Testis (tissue), 3 donors: Measurements from ENCODE around the gene TAB2. TPM values are rescaled to one million over a fixed set of nuclear protein-coding genes. Genes with fewer than 3 reads are reported as not detected.

Source experiments
- DNase-seq: peaks from one replicate; pipeline ENCODE4 v3.0.0-alpha.2; 2019
- H3K27ac ChIP-seq, 2 donors: fragments of 200-600 bp; sonication (generic); one replicate each; pipeline ENCODE4 v1.5.1; 2019
- H3K27me3 ChIP-seq: fragments of 200-600 bp; sonication (generic); one replicate; pipeline ENCODE4 v1.5.1; 2019
- H3K36me3 ChIP-seq: fragments of 200-600 bp; sonication (generic); one replicate; pipeline ENCODE4 v1.5.1; 2017; ENCODE audit warnings: low read depth; ENCODE audit errors: missing control alignments
- H3K4me1 ChIP-seq: fragments of 200-600 bp; sonication (generic); one replicate; pipeline ENCODE4 v1.5.1; 2019
- H3K4me3 ChIP-seq, 2 donors: fragments of 200-600 bp; sonication (generic); one replicate each; pipeline ENCODE4 v1.5.1; 2017 to 2019
- H3K9me3 ChIP-seq: fragments of 200-600 bp; sonication (generic); one replicate; pipeline ENCODE4 v1.5.1; 2017
- POLR2A ChIP-seq: fragments of 450-650 bp; IDR thresholded peaks from one replicate; pipeline ENCODE4 v1.6.1; 2017; ENCODE audit warnings: antibody characterized with exemption, mild to moderate bottlenecking, moderate library complexity
- WGBS, 2 donors: methylation state at CpG; one replicate each; pipeline ENCODE4 v1.1.5; 2018; 5-methylcytosine and 5-hydroxymethylcytosine counted together
- intact Hi-C: fragments of 100-400 bp; cut with DNase I; formaldehyde crosslinking; loops from one replicate; pipeline ENCODE4 v1.15.1; 2023; ENCODE audit warnings: low total_unique reads
- polyA plus RNA-seq: library from polyadenylated mRNA; stranded (reverse); fragments of 350-450 nt; fragmentation: Illumina TruSeq; extraction: RNeasy Lipid Tissue Mini Kit (QIAGEN cat#74804); gene quantifications from one replicate; pipeline ENCODE4 v1.2.3, GENCODE V29; 2014; ENCODE audit warnings: low read depth, low replicate concordance; ENCODE audit not compliant: insufficient read depth
- total RNA-seq, 2 donors: library from RNA; depleted of rRNA; stranded (reverse); fragments of >200 nt; gene quantifications; one replicate each; pipeline ENCODE4 v1.2.3, GENCODE V29; 2016
- TF ChIP-seq, protein P1 (sequence below), 3 experiments: fragments of 450-650 bp in 2 of 3; fragments of 200-600 bp in 1 of 3; sonication (generic) in 1 of 3; IDR thresholded peaks; one replicate each; pipeline ENCODE4 v1.5.1; 2016 to 2019; ENCODE audit warnings: antibody characterized with exemption in 3 of 3, mild to moderate bottlenecking in 2 of 3, moderate library complexity in 1 of 3

Gene TAB2
- total and polyA plus RNA-seq, 3 donors from 2014 or later: 45.1 to 84.7 (median 61.0) TPM

DNA sequence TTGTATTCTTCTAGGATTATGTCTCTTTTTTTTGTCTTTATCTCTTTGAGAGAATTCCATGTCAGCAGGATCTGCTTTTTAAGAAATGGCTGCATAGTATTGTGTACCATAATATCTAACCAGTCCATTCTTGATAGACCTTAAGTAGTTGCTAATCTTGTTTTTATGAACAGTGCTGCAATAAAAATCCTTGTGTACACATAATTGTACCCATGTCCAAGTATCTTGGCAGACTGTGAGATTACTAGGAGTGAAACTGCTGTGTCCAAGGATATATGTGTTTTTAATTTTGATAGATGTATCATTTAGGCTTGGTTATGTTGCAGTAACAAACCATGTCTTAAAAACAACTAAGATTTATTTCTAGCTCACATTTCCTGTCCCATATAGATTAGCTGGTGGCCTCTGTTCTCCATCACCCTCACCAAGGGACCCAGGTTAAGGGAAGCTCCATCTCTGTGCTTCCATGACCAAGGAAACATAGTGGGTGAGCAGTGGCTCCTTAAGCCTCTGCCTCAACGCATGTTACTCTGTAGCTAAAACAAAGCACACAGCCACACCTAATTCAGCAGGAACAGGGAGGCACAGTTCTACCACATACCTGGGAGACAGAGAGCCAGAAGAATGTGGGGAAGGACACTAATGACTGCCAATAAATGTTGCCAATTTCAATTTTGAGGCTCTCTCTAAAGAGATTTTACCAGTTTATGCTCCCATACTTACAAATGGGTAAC is 70.4 kb downstream of the TAB2 start:
- no peak for DNase-seq
- H3K36me3 ChIP-seq: no peaks in the 10 kb centered on the region
- no peaks in the 10 kb centered on the region for H3K4me1 ChIP-seq
- no peak overlapping the region for H3K27ac ChIP-seq
- H3K4me3 ChIP-seq: no peak overlapping the region
- no peaks in the 10 kb centered on the region for H3K9me3 ChIP-seq
- TF ChIP-seq POLR2A: no peak
- TF ChIP-seq, protein P1, sequence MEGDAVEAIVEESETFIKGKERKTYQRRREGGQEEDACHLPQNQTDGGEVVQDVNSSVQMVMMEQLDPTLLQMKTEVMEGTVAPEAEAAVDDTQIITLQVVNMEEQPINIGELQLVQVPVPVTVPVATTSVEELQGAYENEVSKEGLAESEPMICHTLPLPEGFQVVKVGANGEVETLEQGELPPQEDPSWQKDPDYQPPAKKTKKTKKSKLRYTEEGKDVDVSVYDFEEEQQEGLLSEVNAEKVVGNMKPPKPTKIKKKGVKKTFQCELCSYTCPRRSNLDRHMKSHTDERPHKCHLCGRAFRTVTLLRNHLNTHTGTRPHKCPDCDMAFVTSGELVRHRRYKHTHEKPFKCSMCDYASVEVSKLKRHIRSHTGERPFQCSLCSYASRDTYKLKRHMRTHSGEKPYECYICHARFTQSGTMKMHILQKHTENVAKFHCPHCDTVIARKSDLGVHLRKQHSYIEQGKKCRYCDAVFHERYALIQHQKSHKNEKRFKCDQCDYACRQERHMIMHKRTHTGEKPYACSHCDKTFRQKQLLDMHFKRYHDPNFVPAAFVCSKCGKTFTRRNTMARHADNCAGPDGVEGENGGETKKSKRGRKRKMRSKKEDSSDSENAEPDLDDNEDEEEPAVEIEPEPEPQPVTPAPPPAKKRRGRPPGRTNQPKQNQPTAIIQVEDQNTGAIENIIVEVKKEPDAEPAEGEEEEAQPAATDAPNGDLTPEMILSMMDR (IDR thresholded peaks at IDR 0.05): no peak
- intact Hi-C loops: no loop called here
- WGBS, 2 donors: 77 to 86% methylated on average over 1 of the region's 1 CpG
- no peaks in the 10 kb centered on the region for H3K27me3 ChIP-seq

DNA sequence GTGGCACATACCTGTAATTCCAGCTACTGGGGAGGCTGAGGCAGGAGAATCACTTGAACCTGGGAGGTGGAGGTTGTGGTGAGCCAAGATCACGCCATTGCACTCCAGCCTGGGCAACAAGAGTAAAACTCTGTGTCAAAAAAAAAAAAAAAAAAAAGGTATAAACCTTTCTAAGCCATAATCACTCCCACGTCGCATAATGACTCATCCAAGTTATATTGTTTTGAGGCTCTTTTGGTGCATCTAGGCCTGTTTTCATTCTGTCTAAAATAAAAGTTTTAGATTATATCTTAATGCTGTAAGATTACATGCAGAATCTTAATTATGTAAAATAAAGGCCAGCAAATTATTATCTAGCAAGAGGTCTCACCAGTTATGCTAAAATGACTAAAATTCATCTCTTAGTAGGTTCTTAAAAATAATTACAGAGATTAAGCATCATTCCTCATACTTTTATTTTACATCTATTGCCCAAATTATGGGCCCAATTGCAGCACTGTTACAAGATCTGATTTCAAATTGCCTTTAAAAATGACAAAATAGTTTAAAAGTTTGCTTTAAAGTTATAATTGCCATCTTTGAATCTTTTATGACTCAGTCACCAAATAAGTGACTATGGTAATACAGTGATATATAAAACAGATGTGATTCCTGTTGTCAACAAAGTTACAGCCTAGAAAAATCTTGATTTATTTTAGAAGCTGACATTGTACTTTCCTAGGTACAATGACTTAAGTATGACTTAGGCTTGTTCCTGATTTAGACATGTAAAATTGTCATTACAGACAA is 72.2 kb downstream of the TAB2 start:
- Histone ChIP-seq H3K9me3 (no peaks in the 10 kb centered on the region), H3K4me1 (no peaks in the 10 kb centered on the region), H3K27me3 (no peaks in the 10 kb centered on the region), H3K36me3 (no peaks in the 10 kb centered on the region), H3K27ac (no peak overlapping the region), H3K4me3 (no peak overlapping the region)
- 95 to 99% methylated on average over 3 of the region's 3 CpGs for WGBS, 2 donors
- DNase-seq: no peak
- TF ChIP-seq POLR2A: no peak
- TF ChIP-seq, protein P1 (IDR thresholded peaks at IDR 0.05): no peak
- intact Hi-C loops: no loop called here

DNA sequence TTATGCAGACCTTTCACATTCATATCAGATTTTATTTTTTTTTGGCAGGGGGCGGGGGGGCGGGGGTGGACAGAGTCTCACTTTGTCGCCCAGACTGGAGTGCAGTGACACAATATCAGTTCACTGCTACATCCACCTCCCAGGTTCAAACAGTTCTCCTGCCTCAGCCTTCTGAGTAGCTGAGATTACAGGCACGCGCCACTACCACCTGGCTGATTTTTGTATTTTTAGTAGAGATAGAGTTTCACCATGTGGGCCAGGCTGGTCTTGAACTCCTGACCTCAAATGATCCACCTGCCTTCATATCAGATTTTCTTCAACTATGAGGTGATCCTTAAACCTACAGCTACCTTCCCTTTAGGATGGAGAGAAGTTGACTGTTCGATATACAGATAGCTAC is 74.6 kb downstream of the TAB2 start:
- no peak for DNase-seq
- no peaks in the 10 kb centered on the region for H3K36me3 ChIP-seq
- no peak for TF ChIP-seq POLR2A
- TF ChIP-seq, protein P1 (IDR thresholded peaks at IDR 0.05): no peak
- intact Hi-C loops: no loop called here
- no peaks in the 10 kb centered on the region for H3K9me3 ChIP-seq
- no peak overlapping the region for H3K27ac ChIP-seq
- no peak overlapping the region for H3K4me3 ChIP-seq
- 97 to 98% methylated on average over 6 of the region's 6 CpGs for whole genome bisulfite sequencing, 2 donors
- no peaks in the 10 kb centered on the region for H3K27me3 ChIP-seq
- H3K4me1 ChIP-seq: no peaks in the 10 kb centered on the region

DNA sequence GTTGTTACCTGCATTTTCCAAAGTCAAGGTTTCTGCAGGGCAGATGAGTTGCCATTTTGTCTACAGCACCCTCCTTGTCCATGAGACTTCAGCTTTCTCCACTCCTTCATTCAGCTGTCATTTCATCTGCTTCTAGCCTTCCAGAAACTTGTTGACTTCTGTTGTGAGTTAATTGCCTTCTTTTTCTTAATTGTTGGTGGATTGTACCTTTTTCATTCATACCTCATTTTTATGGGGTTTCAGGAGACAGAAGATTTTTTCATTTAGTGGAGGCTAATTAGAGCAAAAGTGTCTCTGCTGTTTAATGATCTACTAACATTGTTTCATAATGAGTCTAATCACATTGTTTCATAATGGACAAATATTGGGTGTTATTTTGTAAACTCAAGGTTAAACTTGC is 75.0 kb downstream of the TAB2 start:
- DNase-seq: no peak
- intact Hi-C loops: no loop called here
- Histone ChIP-seq H3K9me3 (no peaks in the 10 kb centered on the region), H3K4me1 (no peaks in the 10 kb centered on the region), H3K36me3 (no peaks in the 10 kb centered on the region), H3K4me3 (no peak overlapping the region), H3K27me3 (no peaks in the 10 kb centered on the region), H3K27ac (no peak overlapping the region)
- TF ChIP-seq, protein P1 (IDR thresholded peaks at IDR 0.05): no peak
- no peak for TF ChIP-seq POLR2A
